ENCODE measurements around the gene NFATC2.

The NFATC2 gene

GRCh38 chr20:51473256-51473655 is 69.3 kb downstream of the NFATC2 start:
- DNase-seq (ENCODE audit: low spot score), result no peak
- TF ChIP-seq CTCF (IDR thresholded peaks at IDR 0.05; ENCODE audit: borderline replicate concordance, control extremely low read depth, extremely low read depth, insufficient read depth, missing control alignments), result no peak
- in situ Hi-C loops (cut with MboI; ENCODE audit: low sequenced_read_pairs, unreplicated experiment), result no loop called here

GRCh38 chr20:51470907-51471411 is 71.6 kb downstream of the NFATC2 start:
- no peak for TF ChIP-seq CTCF (IDR thresholded peaks at IDR 0.05; ENCODE audit: borderline replicate concordance, control extremely low read depth, extremely low read depth, insufficient read depth, missing control alignments)
- in situ Hi-C loops (cut with MboI; ENCODE audit: low sequenced_read_pairs, unreplicated experiment), result no loop called here
- DNase-seq (ENCODE audit: low spot score), result no peak

GRCh38 chr20:51470499-51470820 is 72.1 kb downstream of the NFATC2 start:
- in situ Hi-C loops (cut with MboI; ENCODE audit: low sequenced_read_pairs, unreplicated experiment), result no loop called here
- no peak for DNase-seq (ENCODE audit: low spot score)
- no peak for TF ChIP-seq CTCF (IDR thresholded peaks at IDR 0.05; ENCODE audit: borderline replicate concordance, control extremely low read depth, extremely low read depth, insufficient read depth, missing control alignments)

- in situ Hi-C loops (cut with MboI; ENCODE audit: low sequenced_read_pairs, unreplicated experiment), result no loop called here
- no peak for DNase-seq (ENCODE audit: low spot score)
Observed at GRCh38 chr20:51469578-51470498, 72.7 kb downstream of the NFATC2 start.

GRCh38 chr20:51469046-51469445 is 73.5 kb downstream of the NFATC2 start:
- in situ Hi-C loops (cut with MboI; ENCODE audit: low sequenced_read_pairs, unreplicated experiment), result no loop called here
- TF ChIP-seq CTCF (IDR thresholded peaks at IDR 0.05; ENCODE audit: borderline replicate concordance, control extremely low read depth, extremely low read depth, insufficient read depth, missing control alignments), result no peak
- DNase-seq (ENCODE audit: low spot score), result no peak

More at GRCh38 chr20:51469578-51470498, 72.7 kb downstream of the NFATC2 start:
- TF ChIP-seq CTCF (IDR thresholded peaks at IDR 0.05; ENCODE audit: borderline replicate concordance, control extremely low read depth, extremely low read depth, insufficient read depth, missing control alignments), result no peak

- in situ Hi-C loops (cut with MboI; ENCODE audit: low sequenced_read_pairs, unreplicated experiment), result no loop called here
- TF ChIP-seq CTCF (IDR thresholded peaks at IDR 0.05; ENCODE audit: borderline replicate concordance, control extremely low read depth, extremely low read depth, insufficient read depth, missing control alignments), result no peak
- DNase-seq (ENCODE audit: low spot score), result no peak
Observed at GRCh38 chr20:51468636-51469035, 73.9 kb downstream of the NFATC2 start.
